ENCODE measurements around the gene ZBTB17.

DNA sequence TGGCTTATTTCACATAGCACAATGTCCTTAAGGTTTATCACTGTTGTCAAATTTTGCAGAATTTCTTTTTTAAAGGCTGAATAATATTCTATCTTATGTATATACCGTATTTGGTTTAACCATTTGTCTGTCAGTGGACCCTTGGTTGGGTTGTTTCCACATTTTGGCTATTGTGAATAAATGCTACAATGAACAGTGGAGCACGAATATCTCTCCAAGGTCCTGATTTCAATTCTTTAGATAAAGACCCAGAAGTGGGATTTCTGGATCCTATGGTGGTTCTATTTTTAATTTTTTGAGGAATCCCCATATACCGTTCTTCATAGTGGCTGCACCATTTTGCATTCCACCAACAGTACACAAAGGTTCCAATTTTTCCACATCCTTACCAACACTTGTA is 5.8 kb upstream of the ZBTB17 start:
- TF ChIP-seq REST (IDR thresholded peaks at IDR 0.05; ENCODE audit: insufficient read depth in 1 of 2, low read depth in 2 of 2, low read length in 2 of 2) (no peak), POLR2AphosphoS5 (IDR thresholded peaks at IDR 0.05; ENCODE audit: low read depth, low read length) (no peak), TAF1 (IDR thresholded peaks at IDR 0.05; ENCODE audit: borderline replicate concordance, insufficient read depth, low read length) (no peak), SIN3A (IDR thresholded peaks at IDR 0.05; ENCODE audit: borderline replicate concordance, insufficient read depth, low read length) (no peak)

Data from PFSK-1 (cell line).